Upper lobe of left lung (tissue), 6 donors: ENCODE results near the gene EFNA5. TPM values are rescaled to one million over a fixed set of nuclear protein-coding genes. Genes with fewer than 3 reads are reported as not detected.

ENCODE experiments used
- ATAC-seq, 2 donors: fragments of 200-7000 bp; cut with Tn5 transposase; one replicate each; pipeline ENCODE4 v1.9.1; 2022; ENCODE audit warnings: mild to moderate bottlenecking in 2 of 2, moderate library complexity in 2 of 2; ENCODE audit not compliant: low FRiP score in 2 of 2
- DNase-seq, 2 donors: peaks; one replicate each; pipeline ENCODE4 v3.0.0-alpha.2; 2019 to 2020
- H3K27ac ChIP-seq, 4 donors: fragments of 200-600 bp; sonication (generic); one replicate each; pipeline ENCODE4 v1.5.1; 2016 to 2019
- H3K27me3 ChIP-seq, 4 donors: fragments of 200-600 bp; sonication (generic); one replicate each; pipeline ENCODE4 v1.5.1; 2017 to 2019
- H3K36me3 ChIP-seq, 4 donors: fragments of 200-600 bp; sonication (generic); one replicate each; pipeline ENCODE4 v1.5.1; 2016 to 2019
- H3K4me1 ChIP-seq, 4 donors: fragments of 200-600 bp; sonication (generic); one replicate each; pipeline ENCODE4 v1.5.1; 2018 to 2019
- H3K4me3 ChIP-seq, 4 donors: fragments of 200-600 bp; sonication (generic); one replicate each; pipeline ENCODE4 v1.5.1; 2017 to 2019; ENCODE audit warnings: mild to moderate bottlenecking in 2 of 4, moderate library complexity in 1 of 4
- H3K9me3 ChIP-seq, 4 donors: fragments of 200-600 bp; sonication (generic); one replicate each; pipeline ENCODE4 v1.5.1; 2018 to 2019
- CTCF ChIP-seq, 6 experiments: fragments of 450-650 bp in 4 of 6; fragments of 200-600 bp in 2 of 6; sonication (generic) in 2 of 6; IDR thresholded peaks; one replicate each; pipeline ENCODE4 v1.5.1; 2016 to 2019; ENCODE audit warnings: antibody characterized with exemption in 6 of 6
- EP300 ChIP-seq, 4 donors: sonication (generic); formaldehyde crosslinking; IDR thresholded peaks; one replicate each; pipeline ENCODE4 v1.5.1; 2017; ENCODE audit warnings: antibody characterized with exemption in 4 of 4, control low read depth in 2 of 4
- POLR2A ChIP-seq, 4 donors: fragments of 450-650 bp; IDR thresholded peaks; one replicate each; pipeline ENCODE4 v1.5.1; 2016 to 2017; ENCODE audit warnings: antibody characterized with exemption in 4 of 4, mild to moderate bottlenecking in 2 of 4
- POLR2AphosphoS5 ChIP-seq, 2 donors: sonication (generic); formaldehyde crosslinking; IDR thresholded peaks; one replicate each; pipeline ENCODE4 v1.5.1; 2017; ENCODE audit warnings: antibody characterized with exemption in 2 of 2
- WGBS, 2 donors: methylation state at CpG; one replicate each; pipeline ENCODE4 v1.1.5; 2017 to 2018; 5-methylcytosine and 5-hydroxymethylcytosine counted together
- total RNA-seq, 6 donors: library from RNA; depleted of rRNA in 4 of 6; stranded (reverse); fragments of >200 nt in 4 of 6; gene quantifications; one replicate each; pipeline versions ENCODE4 v1.1.0 to v1.2.1, GENCODE V29; 2016 to 2021
- donor health status: DM: no; HTN: no; CAD: no; lungs with moderate emphysema.
- donor health status: DM: no; HTN: yes; CAD: no; lungs with severe emphysema.

Gene EFNA5
- total RNA-seq, 6 donors from 2014 or later = 4.1 to 41.9 (median 7.3) TPM

- Histone ChIP-seq H3K4me3 (no peak overlapping the region), H3K9me3 (no peaks in the 10 kb centered on the region), H3K27me3 (no peaks in the 10 kb centered on the region), H3K36me3 (no peaks in the 10 kb centered on the region), H3K27ac (no peak overlapping the region), H3K4me1 (peaks cover 0 to 9% (median 2%) of the 10 kb centered on the region in 4 donors)
- WGBS, 2 donors = 68 to 78% methylated on average over 1 of the region's 1 CpG
- DNase-seq (no peak), ATAC-seq (peak in 1 of 2 donors; percentile 66)
- no peak for TF ChIP-seq POLR2A (IDR thresholded peaks at IDR 0.05)
- TF ChIP-seq EP300 (IDR thresholded peaks at IDR 0.05) = no peak
Observed at GRCh38 chr5:107431998-107432397, 238.7 kb downstream of the EFNA5 start.

- H3K27ac ChIP-seq = no peak overlapping the region
- WGBS, 2 donors = 85% methylated on average over 4 of the region's 4 CpGs
- H3K9me3 ChIP-seq = no peaks in the 10 kb centered on the region
- TF ChIP-seq POLR2AphosphoS5 (IDR thresholded peaks at IDR 0.05) = no peak
- no peak for TF ChIP-seq POLR2A (IDR thresholded peaks at IDR 0.05)
- no peak for TF ChIP-seq CTCF (IDR thresholded peaks at IDR 0.05)
- no peak for TF ChIP-seq EP300 (IDR thresholded peaks at IDR 0.05)
- H3K4me3 ChIP-seq = no peak overlapping the region
- H3K36me3 ChIP-seq = no peaks in the 10 kb centered on the region
- peak in 1 of 2 donors; percentile 41 for ATAC-seq
- no peaks in the 10 kb centered on the region for H3K27me3 ChIP-seq
- H3K4me1 ChIP-seq = peaks cover 0 to 9% (median 2%) of the 10 kb centered on the region in 4 donors
- DNase-seq = no peak
Observed at GRCh38 chr5:107431536-107431935, 239.2 kb downstream of the EFNA5 start.

GRCh38 chr5:107430071-107430625, 240.6 kb downstream of the EFNA5 start:
- DNase-seq (no peak), ATAC-seq (no peak)
- WGBS, 2 donors = 45 to 58% methylated on average over 1 of the region's 1 CpG
- Histone ChIP-seq H3K4me1 (peaks cover 0 to 9% (median 4%) of the 10 kb centered on the region in 4 donors), H3K4me3 (no peak overlapping the region), H3K9me3 (no peaks in the 10 kb centered on the region), H3K36me3 (no peaks in the 10 kb centered on the region), H3K27ac (no peak overlapping the region), H3K27me3 (no peaks in the 10 kb centered on the region)
- TF ChIP-seq EP300 (IDR thresholded peaks at IDR 0.05) = no peak
- TF ChIP-seq POLR2A (IDR thresholded peaks at IDR 0.05) = no peak
- TF ChIP-seq CTCF (IDR thresholded peaks at IDR 0.05) = no peak
- TF ChIP-seq POLR2AphosphoS5 (IDR thresholded peaks at IDR 0.05) = no peak

- H3K27ac ChIP-seq = no peak overlapping the region
- ATAC-seq (no peak), DNase-seq (no peak)
- H3K4me1 ChIP-seq = peaks cover 3 to 9% (median 4%) of the 10 kb centered on the region in 4 donors
- WGBS, 2 donors = 44 to 55% methylated on average over 4 of the region's 4 CpGs
- H3K36me3 ChIP-seq = no peaks in the 10 kb centered on the region
- H3K27me3 ChIP-seq = no peaks in the 10 kb centered on the region
- H3K4me3 ChIP-seq = no peak overlapping the region
- no peaks in the 10 kb centered on the region for H3K9me3 ChIP-seq
- TF ChIP-seq CTCF (IDR thresholded peaks at IDR 0.05) (no peak), EP300 (IDR thresholded peaks at IDR 0.05) (no peak)
Observed at GRCh38 chr5:107428303-107428813, 242.4 kb downstream of the EFNA5 start.

- ATAC-seq (no peak), DNase-seq (no peak)
- Histone ChIP-seq H3K4me1 (peaks cover 3 to 9% (median 4%) of the 10 kb centered on the region in 4 donors), H3K4me3 (no peak overlapping the region), H3K9me3 (no peaks in the 10 kb centered on the region), H3K27ac (no peak overlapping the region), H3K27me3 (no peaks in the 10 kb centered on the region), H3K36me3 (no peaks in the 10 kb centered on the region)
- 95 to 97% methylated on average over 6 of the region's 6 CpGs for WGBS, 2 donors
- TF ChIP-seq POLR2A (IDR thresholded peaks at IDR 0.05) = no peak
- no peak for TF ChIP-seq POLR2AphosphoS5 (IDR thresholded peaks at IDR 0.05)
- no peak for TF ChIP-seq CTCF (IDR thresholded peaks at IDR 0.05)
- no peak for TF ChIP-seq EP300 (IDR thresholded peaks at IDR 0.05)
Observed at GRCh38 chr5:107426872-107427271, 243.9 kb downstream of the EFNA5 start.
